ENCODE data around the gene SORL1-AS1.

Gene SORL1-AS1

DNA sequence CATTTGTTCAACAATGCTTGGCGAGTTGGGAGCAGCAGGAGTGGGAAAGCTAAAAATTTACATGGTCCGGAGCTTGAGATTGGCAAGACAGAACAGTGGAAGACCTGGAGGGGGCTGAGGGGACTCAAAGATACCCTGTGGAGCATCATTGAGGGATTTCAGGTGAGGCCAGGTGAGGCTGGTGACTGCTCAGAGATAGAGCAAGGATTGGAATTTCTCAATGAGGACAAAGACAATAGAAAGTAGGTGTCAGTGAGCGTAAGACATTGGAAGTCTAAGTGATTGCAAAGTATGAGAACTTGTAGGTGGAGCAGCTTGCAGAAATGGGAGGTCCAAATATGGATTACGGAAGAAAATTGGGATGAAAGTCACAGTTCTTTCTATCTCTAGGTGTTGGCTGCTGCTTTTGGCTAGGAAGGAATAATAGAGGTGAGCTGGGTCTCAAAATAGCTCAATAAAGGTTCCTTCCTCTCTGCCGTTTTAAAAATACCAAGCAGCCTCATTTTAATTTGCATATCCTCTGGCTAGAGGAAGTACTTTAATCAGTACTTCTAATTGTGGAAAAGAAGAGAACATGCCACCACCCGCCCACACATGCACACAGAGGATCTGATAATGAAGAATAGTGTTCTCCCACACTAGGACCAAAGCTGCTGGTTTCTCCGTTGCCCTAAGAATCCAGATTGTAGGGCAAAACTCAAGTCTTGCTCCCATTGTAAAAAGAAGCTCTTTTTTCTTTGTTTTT lies 41.8 kb upstream of the SORL1-AS1 start:
- H3K4me3 ChIP-seq (ENCODE audit: low read depth, poor library complexity, severe bottlenecking) = no peak overlapping the region
- TF ChIP-seq, protein P1, sequence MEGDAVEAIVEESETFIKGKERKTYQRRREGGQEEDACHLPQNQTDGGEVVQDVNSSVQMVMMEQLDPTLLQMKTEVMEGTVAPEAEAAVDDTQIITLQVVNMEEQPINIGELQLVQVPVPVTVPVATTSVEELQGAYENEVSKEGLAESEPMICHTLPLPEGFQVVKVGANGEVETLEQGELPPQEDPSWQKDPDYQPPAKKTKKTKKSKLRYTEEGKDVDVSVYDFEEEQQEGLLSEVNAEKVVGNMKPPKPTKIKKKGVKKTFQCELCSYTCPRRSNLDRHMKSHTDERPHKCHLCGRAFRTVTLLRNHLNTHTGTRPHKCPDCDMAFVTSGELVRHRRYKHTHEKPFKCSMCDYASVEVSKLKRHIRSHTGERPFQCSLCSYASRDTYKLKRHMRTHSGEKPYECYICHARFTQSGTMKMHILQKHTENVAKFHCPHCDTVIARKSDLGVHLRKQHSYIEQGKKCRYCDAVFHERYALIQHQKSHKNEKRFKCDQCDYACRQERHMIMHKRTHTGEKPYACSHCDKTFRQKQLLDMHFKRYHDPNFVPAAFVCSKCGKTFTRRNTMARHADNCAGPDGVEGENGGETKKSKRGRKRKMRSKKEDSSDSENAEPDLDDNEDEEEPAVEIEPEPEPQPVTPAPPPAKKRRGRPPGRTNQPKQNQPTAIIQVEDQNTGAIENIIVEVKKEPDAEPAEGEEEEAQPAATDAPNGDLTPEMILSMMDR (IDR thresholded peaks at IDR 0.05) = no peak
- no peak for TF ChIP-seq POLR2A (IDR thresholded peaks at IDR 0.05)
- no peak for DNase-seq (ENCODE audit: low spot score in 2 of 2)
- WGBS, 2 donors = 50 to 52% methylated on average over 7 of the region's 7 CpGs
- intact Hi-C loops (cut with DNase I; ENCODE audit: low total_unique reads) = no loop called here

DNA sequence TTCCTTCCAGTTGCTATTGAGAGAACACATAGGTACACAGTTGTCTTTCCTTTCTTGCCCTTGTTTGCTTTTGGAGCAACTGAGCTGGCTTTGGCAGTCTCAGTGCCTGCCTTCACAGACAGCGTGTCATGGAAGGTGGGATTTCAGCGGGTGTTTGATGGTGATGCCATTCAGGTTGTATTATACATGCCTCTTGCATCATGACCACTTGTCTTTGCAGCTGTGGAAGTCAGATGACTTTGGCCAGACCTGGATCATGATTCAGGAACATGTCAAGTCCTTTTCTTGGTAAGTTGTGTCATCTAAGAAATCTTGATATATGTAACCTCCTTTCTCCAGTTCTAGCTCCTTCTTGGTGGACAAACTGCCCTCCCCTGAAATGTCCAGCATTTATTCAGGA lies 37.1 kb upstream of the SORL1-AS1 start:
- no peak for TF ChIP-seq POLR2A (IDR thresholded peaks at IDR 0.05)
- TF ChIP-seq, protein P1 (IDR thresholded peaks at IDR 0.05) = no peak
- no peak for DNase-seq (ENCODE audit: low spot score in 2 of 2)
- 92 to 100% methylated on average over 2 of the region's 2 CpGs for WGBS, 2 donors
- H3K4me3 ChIP-seq (ENCODE audit: low read depth, poor library complexity, severe bottlenecking) = no peak overlapping the region
- intact Hi-C loops (cut with DNase I; ENCODE audit: low total_unique reads) = no loop called here

DNA sequence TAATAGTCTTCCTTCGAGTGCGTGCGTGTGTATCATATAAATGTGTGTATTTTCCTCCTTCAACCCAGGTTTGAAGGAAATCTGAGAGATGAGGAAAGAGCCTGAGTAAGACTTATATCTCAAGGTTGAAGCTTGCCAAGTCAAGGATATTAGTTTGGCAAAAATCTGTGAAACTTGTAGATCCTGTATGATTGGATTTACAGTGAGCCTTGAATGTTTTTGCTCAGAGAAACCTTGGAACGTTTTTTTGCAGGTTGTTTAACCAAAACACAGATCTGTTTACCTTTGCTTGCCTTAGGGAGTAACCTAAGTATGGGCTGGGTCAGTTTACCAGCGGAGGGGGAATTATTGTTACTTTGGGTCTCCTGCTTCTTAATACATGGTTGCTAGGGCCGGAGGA lies 35.9 kb upstream of the SORL1-AS1 start:
- intact Hi-C loops (cut with DNase I; ENCODE audit: low total_unique reads) = no loop called here
- 71 to 80% methylated on average over 6 of the region's 6 CpGs for WGBS, 2 donors
- TF ChIP-seq, protein P1 (IDR thresholded peaks at IDR 0.05) = no peak

DNA sequence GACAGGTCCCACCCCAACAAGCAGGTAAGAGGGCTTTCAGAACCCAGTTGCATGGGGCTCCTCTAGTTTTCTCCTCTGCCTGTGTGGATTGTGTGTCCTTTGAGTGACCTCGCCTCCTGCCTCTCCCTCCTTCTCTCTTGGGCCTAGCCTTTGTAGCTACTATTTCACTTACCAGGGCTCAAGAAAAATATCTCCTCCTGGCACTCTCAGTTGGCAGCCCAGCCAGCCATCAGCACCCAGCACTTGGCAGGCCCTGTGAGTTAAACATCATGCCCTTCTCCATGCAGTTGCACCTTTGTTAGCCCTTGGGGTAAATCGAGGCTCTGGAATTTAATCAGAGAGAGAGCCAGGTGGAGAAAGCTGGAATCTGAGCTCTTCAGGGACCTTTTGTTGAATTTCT lies 35.4 kb upstream of the SORL1-AS1 start:
- WGBS, 2 donors = 71 to 76% methylated on average over 2 of the region's 2 CpGs
- H3K4me3 ChIP-seq (ENCODE audit: low read depth, poor library complexity, severe bottlenecking) = no peak overlapping the region
- no peak for DNase-seq (ENCODE audit: low spot score in 2 of 2)
- no peak for TF ChIP-seq POLR2A (IDR thresholded peaks at IDR 0.05)
- TF ChIP-seq, protein P1 (IDR thresholded peaks at IDR 0.05) = no peak
- intact Hi-C loops (cut with DNase I; ENCODE audit: low total_unique reads) = no loop called here

More for the DNA sequence above, 35.9 kb upstream of the SORL1-AS1 start:
- no peak overlapping the region for H3K4me3 ChIP-seq (ENCODE audit: low read depth, poor library complexity, severe bottlenecking)
- no peak for DNase-seq (ENCODE audit: low spot score in 2 of 2)

DNA sequence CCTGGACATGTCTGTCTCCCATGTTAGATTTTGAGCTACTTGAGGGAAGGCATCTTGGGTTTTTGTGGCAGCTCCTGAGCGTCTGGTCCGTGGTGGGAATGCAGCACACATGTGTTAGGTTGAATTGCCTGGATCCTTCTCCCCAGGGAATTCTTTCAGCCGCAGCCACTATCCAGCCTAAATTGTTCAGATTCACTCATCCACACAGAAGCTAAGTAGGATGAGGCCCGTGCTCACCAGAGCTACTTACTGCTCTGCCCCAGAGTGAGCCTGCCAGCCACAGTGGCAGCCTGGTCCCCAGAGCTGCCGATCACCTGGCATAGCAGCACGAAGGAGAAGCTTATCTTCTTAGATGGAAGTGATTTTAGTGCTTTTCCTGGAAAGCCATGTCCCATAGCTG lies 34.4 kb upstream of the SORL1-AS1 start:
- H3K4me3 ChIP-seq (ENCODE audit: low read depth, poor library complexity, severe bottlenecking) = no peak overlapping the region
- WGBS, 2 donors = 75 to 90% methylated on average over 5 to 6 of the region's 6 CpGs
- intact Hi-C loops (cut with DNase I; ENCODE audit: low total_unique reads) = no loop called here
- no peak for DNase-seq (ENCODE audit: low spot score in 2 of 2)
- TF ChIP-seq, protein P1 (IDR thresholded peaks at IDR 0.05) = no peak
- TF ChIP-seq POLR2A (IDR thresholded peaks at IDR 0.05) = no peak

DNA sequence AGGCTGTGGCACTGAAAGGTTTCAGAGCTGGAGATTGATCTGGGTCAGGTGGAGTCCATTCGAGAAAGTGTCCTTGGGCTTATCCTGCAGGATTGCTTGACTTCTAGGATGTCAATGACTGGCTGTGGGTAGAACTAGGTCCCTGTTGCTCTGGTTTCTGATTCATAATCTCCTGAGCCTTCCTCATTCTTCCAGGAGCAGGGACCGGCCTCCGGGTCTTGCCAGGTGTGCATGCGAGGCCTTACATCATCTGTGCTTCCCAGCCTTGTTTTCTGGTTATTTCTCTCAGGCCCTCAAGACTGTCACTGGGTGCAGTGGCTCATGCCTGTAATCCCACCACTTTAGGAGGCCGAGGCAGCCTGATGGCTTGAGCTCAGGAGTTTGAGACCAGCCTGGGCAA lies 33.3 kb upstream of the SORL1-AS1 start:
- no peak for TF ChIP-seq POLR2A (IDR thresholded peaks at IDR 0.05)
- TF ChIP-seq, protein P1 (IDR thresholded peaks at IDR 0.05) = no peak
- DNase-seq (ENCODE audit: low spot score in 2 of 2) = no peak
- intact Hi-C loops (cut with DNase I; ENCODE audit: low total_unique reads) = no loop called here
- H3K4me3 ChIP-seq (ENCODE audit: low read depth, poor library complexity, severe bottlenecking) = no peak overlapping the region
- WGBS, 2 donors = 93 to 100% methylated on average over 5 of the region's 5 CpGs

All from lower leg skin (tissue), 4 donors.